ENCODE measurements around the gene NCSTN.

NCSTN gene

GRCh38 chr1:160407839-160408801 is 64.9 kb downstream of the NCSTN start:
- no peak for DNase-seq

All from DMS79 (cell line).